Liver (tissue), 9 donors: Measurements from ENCODE around the gene MOCS2. TPM values are rescaled to one million over a fixed set of nuclear protein-coding genes. Genes with fewer than 3 reads are reported as not detected.

Source experiments
- DNase-seq: peaks from one replicate; pipeline ENCODE4 v3.0.0-alpha.2; 2017; ENCODE audit warnings: low spot score
- H3K27ac ChIP-seq, 2 donors: one replicate each; pipeline ENCODE4 v1.7.0; 2013; ENCODE audit warnings: inconsistent platforms in 2 of 2, low read length in 2 of 2, control low read depth in 1 of 2, low read depth in 1 of 2, mild to moderate bottlenecking in 1 of 2
- H3K27me3 ChIP-seq, 4 donors: one replicate each; pipeline versions ENCODE4 v1.6.1 to v1.7.0; 2013; ENCODE audit warnings: low read length in 3 of 4, inconsistent platforms in 1 of 4, mild to moderate bottlenecking in 1 of 4, moderate library complexity in 1 of 4; ENCODE audit not compliant: control insufficient read depth in 4 of 4, insufficient read depth in 4 of 4
- H3K36me3 ChIP-seq, 4 donors: one replicate each; pipeline versions ENCODE4 v1.6.1 to v1.7.0; 2013; ENCODE audit warnings: low read length in 3 of 4, mild to moderate bottlenecking in 3 of 4, low read depth in 1 of 4, moderate library complexity in 1 of 4; ENCODE audit not compliant: control insufficient read depth in 4 of 4, insufficient read depth in 3 of 4
- H3K4me1 ChIP-seq, 4 donors: one replicate each; pipeline versions ENCODE4 v1.6.1 to v1.7.0; 2013; ENCODE audit warnings: low read length in 3 of 4, mild to moderate bottlenecking in 3 of 4, moderate library complexity in 1 of 4; ENCODE audit not compliant: control insufficient read depth in 4 of 4, insufficient read depth in 4 of 4
- H3K4me3 ChIP-seq, 3 donors: one replicate each; pipeline versions ENCODE4 v1.6.1 to v1.7.0; 2013; ENCODE audit warnings: low read length in 3 of 3, control low read depth in 1 of 3, low read depth in 1 of 3, mild to moderate bottlenecking in 1 of 3
- H3K9ac ChIP-seq, 2 donors: one replicate each; pipeline ENCODE4 v1.7.0; 2013; ENCODE audit warnings: low read length in 2 of 2, mild to moderate bottlenecking in 2 of 2, moderate library complexity in 2 of 2, control low read depth in 1 of 2, low read depth in 1 of 2
- H3K9me3 ChIP-seq, 4 donors: one replicate each; pipeline versions ENCODE4 v1.6.1 to v1.7.0; 2013; ENCODE audit warnings: low read length in 3 of 4; ENCODE audit not compliant: control insufficient read depth in 4 of 4
- EGR1 ChIP-seq, 2 donors: IDR thresholded peaks; 2 replicates each; pipeline ENCODE4 v1.6.1; 2016 to 2018; ENCODE audit warnings: antibody characterized with exemption in 2 of 2, low read depth in 2 of 2
- FOXA1 ChIP-seq: IDR thresholded peaks from 2 replicates; pipeline ENCODE4 v1.6.1; 2016; ENCODE audit warnings: antibody characterized with exemption
- FOXA2 ChIP-seq: IDR thresholded peaks from 2 replicates; pipeline ENCODE4 v1.6.1; 2016; ENCODE audit warnings: antibody characterized with exemption
- GABPA ChIP-seq, 2 donors: IDR thresholded peaks in 1 of 2; conservative IDR thresholded peaks in 1 of 2; 2 replicates each; pipeline ENCODE4 v1.6.1; 2016; ENCODE audit warnings: antibody characterized with exemption in 2 of 2, mild to moderate bottlenecking in 1 of 2, moderate library complexity in 1 of 2
- HNF4A ChIP-seq, 2 donors: conservative IDR thresholded peaks; 2 replicates each; pipeline ENCODE4 v1.6.1; 2016; ENCODE audit warnings: antibody characterized with exemption in 2 of 2, mild to moderate bottlenecking in 2 of 2
- HNF4G ChIP-seq: IDR thresholded peaks from 2 replicates; pipeline ENCODE4 v1.6.1; 2016; ENCODE audit warnings: antibody characterized with exemption
- JUND ChIP-seq, 2 donors: IDR thresholded peaks; 2 replicates each; pipeline ENCODE4 v1.6.1; 2016; ENCODE audit warnings: antibody characterized with exemption in 2 of 2
- NR2F2 ChIP-seq: IDR thresholded peaks from 2 replicates; pipeline ENCODE4 v1.6.1; 2016; ENCODE audit warnings: antibody characterized with exemption
- RAD21 ChIP-seq, 2 donors: IDR thresholded peaks; 2 replicates each; pipeline ENCODE4 v1.6.1; 2016; ENCODE audit warnings: antibody characterized with exemption in 2 of 2, mild to moderate bottlenecking in 2 of 2
- RXRA ChIP-seq, 2 donors: IDR thresholded peaks; 2 replicates each; pipeline ENCODE4 v1.6.1; 2017 to 2018; ENCODE audit warnings: antibody characterized with exemption in 2 of 2, mild to moderate bottlenecking in 1 of 2
- SP1 ChIP-seq: IDR thresholded peaks from 2 replicates; pipeline ENCODE4 v1.6.1; 2018; ENCODE audit warnings: antibody characterized with exemption, mild to moderate bottlenecking
- TAF1 ChIP-seq: conservative IDR thresholded peaks from 2 replicates; pipeline ENCODE4 v1.6.1; 2016; ENCODE audit warnings: antibody characterized with exemption, mild to moderate bottlenecking
- YY1 ChIP-seq: IDR thresholded peaks from 2 replicates; pipeline ENCODE4 v1.6.1; 2016; ENCODE audit warnings: antibody characterized with exemption, mild to moderate bottlenecking
- WGBS: extraction: QIAGEN DNeasy Blood & Tissue Kit; methylation state at CpG from one replicate; pipeline ENCODE4 v1.1.7; 2013; 5-methylcytosine and 5-hydroxymethylcytosine counted together
- polyA plus RNA-seq, 2 donors: library from polyadenylated mRNA; stranded (reverse) in 1 of 2; unstranded in 1 of 2; fragments of 200-250 nt in 1 of 2; fragments of >200 nt in 1 of 2; fragmentation: Nextera tagmentation in 1 of 2; extraction: Ambion mirVana in 1 of 2; gene quantifications; one replicate each; pipeline versions ENCODE4 v1.2.1 to v1.2.3, GENCODE V29; 2013 to 2015
- total RNA-seq, 2 donors: library from RNA; depleted of rRNA; stranded (reverse); fragments of >200 nt; gene quantifications; one replicate each; pipeline ENCODE4 v1.2.3, GENCODE V29; 2014
- TF ChIP-seq, protein P1 (sequence below): IDR thresholded peaks from 2 replicates; pipeline ENCODE4 v1.6.1; 2016; ENCODE audit warnings: antibody characterized with exemption
- TF ChIP-seq, protein P2 (sequence below): IDR thresholded peaks from 2 replicates; pipeline ENCODE4 v1.6.1; 2016; ENCODE audit warnings: antibody characterized with exemption
- TF ChIP-seq, protein P3 (sequence below): fragments of 150-350 bp; IDR thresholded peaks from 2 replicates; pipeline ENCODE4 v1.5.1; 2017; ENCODE audit warnings: improper control_type of control experiment, low read depth, low read length; ENCODE audit not compliant: missing input control
- TF ChIP-seq, protein P4 (sequence below): IDR thresholded peaks from 2 replicates; pipeline ENCODE4 v1.6.1; 2016; ENCODE audit warnings: antibody characterized with exemption
- TF ChIP-seq, protein P5 (sequence below): IDR thresholded peaks from 2 replicates; pipeline ENCODE4 v1.6.1; 2016; ENCODE audit warnings: antibody characterized with exemption, mild to moderate bottlenecking
- donor health status: healthy.
- donor health status: healthy.
- donor health status: healthy.
- donor health status: healthy.
- donor health status: healthy.

Gene MOCS2
- total and polyA plus RNA-seq, 4 donors = 13.2 to 58.5 (median 39.1) TPM

DNA sequence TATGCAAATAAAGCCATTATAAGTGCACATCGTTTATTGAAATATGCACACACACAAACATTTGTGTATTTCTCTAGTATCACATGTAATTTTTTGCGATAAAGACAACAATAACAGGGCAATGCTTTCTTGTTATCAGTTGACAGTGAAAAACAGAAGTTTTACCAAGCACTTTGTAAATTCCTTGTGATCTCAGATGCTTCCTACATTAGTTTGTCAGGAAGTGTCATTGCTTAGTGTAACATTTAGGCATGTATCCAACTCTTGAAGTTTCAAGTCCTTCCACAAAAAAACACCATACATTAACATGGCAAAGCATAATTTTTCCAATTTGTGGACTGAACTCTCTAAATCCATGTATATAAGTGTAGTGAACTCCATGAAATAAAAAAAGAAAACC lies 46.4 kb downstream of the MOCS2 start:
- Histone ChIP-seq H3K4me1 (no peaks in the 10 kb centered on the region), H3K4me3 (no peak overlapping the region), H3K36me3 (no peaks in the 10 kb centered on the region), H3K9me3 (no peaks in the 10 kb centered on the region), H3K27ac (no peak overlapping the region), H3K9ac (no peak overlapping the region), H3K27me3 (peaks cover 0 to 3% (median 0%) of the 10 kb centered on the region in 4 donors)
- 83% methylated on average over 2 of the region's 2 CpGs for WGBS
- TF ChIP-seq, protein P1, sequence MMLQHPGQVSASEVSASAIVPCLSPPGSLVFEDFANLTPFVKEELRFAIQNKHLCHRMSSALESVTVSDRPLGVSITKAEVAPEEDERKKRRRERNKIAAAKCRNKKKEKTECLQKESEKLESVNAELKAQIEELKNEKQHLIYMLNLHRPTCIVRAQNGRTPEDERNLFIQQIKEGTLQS = no peak
- TF ChIP-seq YY1 (no peak), GABPA (IDR thresholded peaks at IDR 0.05 in 1 of 2, conservative IDR thresholded peaks at IDR 0.05 in 1 of 2) (no peak), TAF1 (no peak), FOXA2 (no peak), RAD21 (IDR thresholded peaks at IDR 0.05) (no peak), FOXA1 (no peak), HNF4G (no peak), SP1 (no peak), HNF4A (conservative IDR thresholded peaks at IDR 0.05) (no peak), RXRA (IDR thresholded peaks at IDR 0.05) (no peak), EGR1 (IDR thresholded peaks at IDR 0.05; ENCODE audit: low read depth in 2 of 2) (no peak), NR2F2 (no peak), JUND (IDR thresholded peaks at IDR 0.05) (no peak)
- TF ChIP-seq, protein P2, sequence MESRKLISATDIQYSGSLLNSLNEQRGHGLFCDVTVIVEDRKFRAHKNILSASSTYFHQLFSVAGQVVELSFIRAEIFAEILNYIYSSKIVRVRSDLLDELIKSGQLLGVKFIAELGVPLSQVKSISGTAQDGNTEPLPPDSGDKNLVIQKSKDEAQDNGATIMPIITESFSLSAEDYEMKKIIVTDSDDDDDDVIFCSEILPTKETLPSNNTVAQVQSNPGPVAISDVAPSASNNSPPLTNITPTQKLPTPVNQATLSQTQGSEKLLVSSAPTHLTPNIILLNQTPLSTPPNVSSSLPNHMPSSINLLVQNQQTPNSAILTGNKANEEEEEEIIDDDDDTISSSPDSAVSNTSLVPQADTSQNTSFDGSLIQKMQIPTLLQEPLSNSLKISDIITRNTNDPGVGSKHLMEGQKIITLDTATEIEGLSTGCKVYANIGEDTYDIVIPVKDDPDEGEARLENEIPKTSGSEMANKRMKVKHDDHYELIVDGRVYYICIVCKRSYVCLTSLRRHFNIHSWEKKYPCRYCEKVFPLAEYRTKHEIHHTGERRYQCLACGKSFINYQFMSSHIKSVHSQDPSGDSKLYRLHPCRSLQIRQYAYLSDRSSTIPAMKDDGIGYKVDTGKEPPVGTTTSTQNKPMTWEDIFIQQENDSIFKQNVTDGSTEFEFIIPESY = no peak
- TF ChIP-seq, protein P3, sequence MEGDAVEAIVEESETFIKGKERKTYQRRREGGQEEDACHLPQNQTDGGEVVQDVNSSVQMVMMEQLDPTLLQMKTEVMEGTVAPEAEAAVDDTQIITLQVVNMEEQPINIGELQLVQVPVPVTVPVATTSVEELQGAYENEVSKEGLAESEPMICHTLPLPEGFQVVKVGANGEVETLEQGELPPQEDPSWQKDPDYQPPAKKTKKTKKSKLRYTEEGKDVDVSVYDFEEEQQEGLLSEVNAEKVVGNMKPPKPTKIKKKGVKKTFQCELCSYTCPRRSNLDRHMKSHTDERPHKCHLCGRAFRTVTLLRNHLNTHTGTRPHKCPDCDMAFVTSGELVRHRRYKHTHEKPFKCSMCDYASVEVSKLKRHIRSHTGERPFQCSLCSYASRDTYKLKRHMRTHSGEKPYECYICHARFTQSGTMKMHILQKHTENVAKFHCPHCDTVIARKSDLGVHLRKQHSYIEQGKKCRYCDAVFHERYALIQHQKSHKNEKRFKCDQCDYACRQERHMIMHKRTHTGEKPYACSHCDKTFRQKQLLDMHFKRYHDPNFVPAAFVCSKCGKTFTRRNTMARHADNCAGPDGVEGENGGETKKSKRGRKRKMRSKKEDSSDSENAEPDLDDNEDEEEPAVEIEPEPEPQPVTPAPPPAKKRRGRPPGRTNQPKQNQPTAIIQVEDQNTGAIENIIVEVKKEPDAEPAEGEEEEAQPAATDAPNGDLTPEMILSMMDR = no peak
- TF ChIP-seq, protein P4, sequence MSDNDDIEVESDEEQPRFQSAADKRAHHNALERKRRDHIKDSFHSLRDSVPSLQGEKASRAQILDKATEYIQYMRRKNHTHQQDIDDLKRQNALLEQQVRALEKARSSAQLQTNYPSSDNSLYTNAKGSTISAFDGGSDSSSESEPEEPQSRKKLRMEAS = no peak
- TF ChIP-seq, protein P5, sequence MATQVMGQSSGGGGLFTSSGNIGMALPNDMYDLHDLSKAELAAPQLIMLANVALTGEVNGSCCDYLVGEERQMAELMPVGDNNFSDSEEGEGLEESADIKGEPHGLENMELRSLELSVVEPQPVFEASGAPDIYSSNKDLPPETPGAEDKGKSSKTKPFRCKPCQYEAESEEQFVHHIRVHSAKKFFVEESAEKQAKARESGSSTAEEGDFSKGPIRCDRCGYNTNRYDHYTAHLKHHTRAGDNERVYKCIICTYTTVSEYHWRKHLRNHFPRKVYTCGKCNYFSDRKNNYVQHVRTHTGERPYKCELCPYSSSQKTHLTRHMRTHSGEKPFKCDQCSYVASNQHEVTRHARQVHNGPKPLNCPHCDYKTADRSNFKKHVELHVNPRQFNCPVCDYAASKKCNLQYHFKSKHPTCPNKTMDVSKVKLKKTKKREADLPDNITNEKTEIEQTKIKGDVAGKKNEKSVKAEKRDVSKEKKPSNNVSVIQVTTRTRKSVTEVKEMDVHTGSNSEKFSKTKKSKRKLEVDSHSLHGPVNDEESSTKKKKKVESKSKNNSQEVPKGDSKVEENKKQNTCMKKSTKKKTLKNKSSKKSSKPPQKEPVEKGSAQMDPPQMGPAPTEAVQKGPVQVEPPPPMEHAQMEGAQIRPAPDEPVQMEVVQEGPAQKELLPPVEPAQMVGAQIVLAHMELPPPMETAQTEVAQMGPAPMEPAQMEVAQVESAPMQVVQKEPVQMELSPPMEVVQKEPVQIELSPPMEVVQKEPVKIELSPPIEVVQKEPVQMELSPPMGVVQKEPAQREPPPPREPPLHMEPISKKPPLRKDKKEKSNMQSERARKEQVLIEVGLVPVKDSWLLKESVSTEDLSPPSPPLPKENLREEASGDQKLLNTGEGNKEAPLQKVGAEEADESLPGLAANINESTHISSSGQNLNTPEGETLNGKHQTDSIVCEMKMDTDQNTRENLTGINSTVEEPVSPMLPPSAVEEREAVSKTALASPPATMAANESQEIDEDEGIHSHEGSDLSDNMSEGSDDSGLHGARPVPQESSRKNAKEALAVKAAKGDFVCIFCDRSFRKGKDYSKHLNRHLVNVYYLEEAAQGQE = no peak
- DNase-seq = no peak
